ENCODE results near the gene SCRN3.

SCRN3 gene

DNA sequence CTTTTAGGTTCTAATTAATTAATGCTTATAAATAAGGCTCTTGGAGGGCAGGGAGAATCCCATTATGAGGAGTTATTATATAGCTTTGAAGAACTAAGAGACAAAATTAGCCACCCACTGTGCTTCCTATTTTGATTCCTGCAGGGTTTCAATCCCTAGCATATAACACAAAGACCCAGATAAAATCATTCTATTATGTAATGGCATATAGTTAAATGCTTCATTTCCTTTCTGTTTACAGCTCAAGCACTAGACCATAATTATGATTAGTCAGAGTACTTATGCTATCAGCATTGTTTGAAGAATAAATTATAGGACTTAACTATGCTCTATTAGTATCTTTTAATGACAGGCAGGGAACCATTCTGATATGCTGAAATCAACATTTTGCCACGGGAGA lies 82.2 kb downstream of the SCRN3 start:
- in situ Hi-C loops (cut with HindIII; ENCODE audit: low sequenced_read_pairs) = no loop called here

All from DLD1 (cell line).